ENCODE measurements around the gene PCDHGA7.

The PCDHGA7 gene

DNA sequence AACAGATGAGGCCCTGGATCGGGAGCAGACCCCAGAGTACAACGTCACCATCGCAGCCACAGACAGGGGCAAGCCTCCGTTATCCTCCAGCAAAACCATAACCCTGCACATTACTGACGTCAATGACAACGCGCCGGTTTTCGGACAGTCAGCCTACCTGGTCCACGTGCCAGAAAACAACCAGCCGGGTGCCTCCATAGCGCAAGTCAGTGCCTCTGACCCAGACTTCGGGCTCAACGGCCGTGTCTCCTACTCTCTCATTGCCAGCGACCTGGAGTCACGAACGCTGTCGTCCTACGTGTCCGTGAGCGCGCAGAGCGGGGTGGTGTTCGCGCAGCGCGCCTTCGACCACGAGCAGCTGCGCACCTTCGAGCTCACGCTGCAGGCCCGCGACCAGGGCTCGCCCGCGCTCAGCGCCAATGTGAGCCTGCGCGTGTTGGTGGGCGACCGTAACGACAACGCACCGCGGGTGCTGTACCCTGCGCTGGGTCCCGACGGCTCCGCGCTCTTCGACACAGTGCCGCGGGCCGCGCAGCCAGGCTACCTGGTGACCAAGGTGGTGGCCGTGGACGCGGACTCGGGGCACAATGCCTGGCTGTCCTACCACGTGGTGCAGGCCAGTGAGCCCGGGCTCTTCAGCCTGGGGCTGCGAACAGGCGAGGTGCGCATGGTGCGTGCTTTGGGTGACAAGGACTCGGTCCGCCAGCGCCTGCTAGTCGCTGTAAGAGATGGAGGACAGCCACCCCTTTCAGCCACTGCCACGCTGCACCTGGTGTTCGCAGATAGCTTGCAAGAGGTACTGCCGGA lies 36.7 kb downstream of the PCDHGA7 start:
- DNase-seq (ENCODE audit: low read depth), result no peak
- TF ChIP-seq, protein P1, sequence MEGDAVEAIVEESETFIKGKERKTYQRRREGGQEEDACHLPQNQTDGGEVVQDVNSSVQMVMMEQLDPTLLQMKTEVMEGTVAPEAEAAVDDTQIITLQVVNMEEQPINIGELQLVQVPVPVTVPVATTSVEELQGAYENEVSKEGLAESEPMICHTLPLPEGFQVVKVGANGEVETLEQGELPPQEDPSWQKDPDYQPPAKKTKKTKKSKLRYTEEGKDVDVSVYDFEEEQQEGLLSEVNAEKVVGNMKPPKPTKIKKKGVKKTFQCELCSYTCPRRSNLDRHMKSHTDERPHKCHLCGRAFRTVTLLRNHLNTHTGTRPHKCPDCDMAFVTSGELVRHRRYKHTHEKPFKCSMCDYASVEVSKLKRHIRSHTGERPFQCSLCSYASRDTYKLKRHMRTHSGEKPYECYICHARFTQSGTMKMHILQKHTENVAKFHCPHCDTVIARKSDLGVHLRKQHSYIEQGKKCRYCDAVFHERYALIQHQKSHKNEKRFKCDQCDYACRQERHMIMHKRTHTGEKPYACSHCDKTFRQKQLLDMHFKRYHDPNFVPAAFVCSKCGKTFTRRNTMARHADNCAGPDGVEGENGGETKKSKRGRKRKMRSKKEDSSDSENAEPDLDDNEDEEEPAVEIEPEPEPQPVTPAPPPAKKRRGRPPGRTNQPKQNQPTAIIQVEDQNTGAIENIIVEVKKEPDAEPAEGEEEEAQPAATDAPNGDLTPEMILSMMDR (conservative IDR thresholded peaks at IDR 0.05; ENCODE audit: low read depth, low read length), result no peak
- H3K4me3 ChIP-seq (ENCODE audit: low read depth, low read length), result no peak overlapping the region

DNA sequence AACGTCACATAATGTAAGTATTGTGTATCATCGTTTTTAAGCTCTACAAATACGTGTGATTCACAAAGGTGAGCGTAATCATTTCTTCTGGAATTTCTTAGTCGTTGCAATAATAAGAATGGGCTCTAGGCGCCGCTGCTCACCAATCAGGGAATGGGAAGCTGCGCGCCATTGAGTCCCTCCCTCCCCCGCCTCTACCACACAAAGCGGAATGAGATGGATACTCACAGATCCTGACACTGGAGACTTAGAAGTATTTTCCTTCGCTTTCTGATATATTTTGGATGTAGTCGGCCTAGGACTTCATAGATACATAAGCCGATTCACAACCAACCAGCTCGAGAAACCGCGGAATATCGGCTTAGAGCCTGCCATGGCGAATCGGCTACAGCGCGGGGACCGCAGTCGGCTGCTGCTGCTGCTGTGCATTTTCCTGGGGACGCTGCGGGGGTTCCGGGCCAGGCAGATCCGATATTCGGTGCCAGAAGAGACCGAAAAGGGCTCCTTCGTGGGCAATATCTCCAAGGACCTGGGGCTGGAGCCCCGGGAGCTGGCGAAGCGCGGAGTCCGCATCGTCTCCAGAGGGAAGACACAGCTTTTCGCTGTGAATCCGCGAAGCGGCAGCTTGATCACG lies 38.4 kb downstream of the PCDHGA7 start, which contains the start of gene PCDHGA11:
PCDHGA11 (plus strand) TSS at position 197 of the 634 bp plus-strand sequence; CDS start at position 374, 177 bp downstream.
- TF ChIP-seq, protein P1 (conservative IDR thresholded peaks at IDR 0.05; ENCODE audit: low read depth, low read length), result peak; percentile 71
- DNase-seq (ENCODE audit: low read depth), result peak; percentile 69
- H3K4me3 ChIP-seq (ENCODE audit: low read depth, low read length), result peak within 1 kb of the TSS; percentile 55

DNA sequence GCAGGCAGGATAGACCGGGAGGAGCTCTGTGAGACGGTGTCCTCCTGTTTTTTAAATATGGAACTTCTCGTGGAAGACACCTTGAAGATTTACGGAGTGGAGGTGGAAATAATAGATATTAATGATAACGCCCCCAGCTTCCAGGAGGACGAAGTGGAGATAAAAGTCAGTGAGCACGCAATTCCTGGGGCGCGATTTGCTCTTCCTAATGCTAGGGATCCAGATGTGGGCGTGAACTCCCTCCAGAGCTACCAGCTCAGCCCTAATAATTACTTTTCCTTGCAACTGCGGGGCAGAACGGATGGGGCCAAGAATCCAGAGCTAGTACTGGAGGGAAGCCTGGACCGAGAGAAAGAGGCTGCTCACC lies 38.9 kb downstream of the PCDHGA7 start:
- peak overlapping the region; percentile 55 for H3K4me3 ChIP-seq (ENCODE audit: low read depth, low read length)
- TF ChIP-seq, protein P1 (conservative IDR thresholded peaks at IDR 0.05; ENCODE audit: low read depth, low read length), result no peak
- DNase-seq (ENCODE audit: low read depth), result no peak

DNA sequence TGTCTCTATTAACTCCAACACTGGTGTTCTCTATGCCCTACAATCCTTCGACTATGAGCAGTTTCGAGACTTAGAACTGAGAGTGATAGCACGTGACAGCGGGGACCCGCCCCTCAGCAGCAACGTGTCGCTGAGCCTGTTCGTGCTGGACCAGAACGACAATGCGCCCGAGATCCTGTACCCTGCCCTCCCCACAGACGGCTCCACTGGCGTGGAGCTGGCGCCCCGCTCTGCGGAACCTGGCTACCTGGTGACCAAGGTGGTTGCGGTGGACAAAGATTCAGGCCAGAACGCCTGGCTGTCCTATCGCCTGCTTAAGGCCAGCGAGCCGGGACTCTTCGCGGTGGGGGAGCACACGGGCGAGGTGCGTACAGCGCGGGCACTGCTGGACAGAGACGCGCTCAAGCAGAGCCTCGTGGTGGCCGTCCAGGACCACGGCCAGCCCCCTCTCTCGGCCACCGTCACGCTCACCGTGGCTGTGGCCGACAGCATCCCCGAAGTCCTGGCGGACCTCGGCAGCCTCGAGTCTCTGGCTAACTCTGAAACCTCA lies 40.3 kb downstream of the PCDHGA7 start:
- DNase-seq (ENCODE audit: low read depth), result no peak
- H3K4me3 ChIP-seq (ENCODE audit: low read depth, low read length), result no peak overlapping the region
- TF ChIP-seq, protein P1 (conservative IDR thresholded peaks at IDR 0.05; ENCODE audit: low read depth, low read length), result no peak

DNA sequence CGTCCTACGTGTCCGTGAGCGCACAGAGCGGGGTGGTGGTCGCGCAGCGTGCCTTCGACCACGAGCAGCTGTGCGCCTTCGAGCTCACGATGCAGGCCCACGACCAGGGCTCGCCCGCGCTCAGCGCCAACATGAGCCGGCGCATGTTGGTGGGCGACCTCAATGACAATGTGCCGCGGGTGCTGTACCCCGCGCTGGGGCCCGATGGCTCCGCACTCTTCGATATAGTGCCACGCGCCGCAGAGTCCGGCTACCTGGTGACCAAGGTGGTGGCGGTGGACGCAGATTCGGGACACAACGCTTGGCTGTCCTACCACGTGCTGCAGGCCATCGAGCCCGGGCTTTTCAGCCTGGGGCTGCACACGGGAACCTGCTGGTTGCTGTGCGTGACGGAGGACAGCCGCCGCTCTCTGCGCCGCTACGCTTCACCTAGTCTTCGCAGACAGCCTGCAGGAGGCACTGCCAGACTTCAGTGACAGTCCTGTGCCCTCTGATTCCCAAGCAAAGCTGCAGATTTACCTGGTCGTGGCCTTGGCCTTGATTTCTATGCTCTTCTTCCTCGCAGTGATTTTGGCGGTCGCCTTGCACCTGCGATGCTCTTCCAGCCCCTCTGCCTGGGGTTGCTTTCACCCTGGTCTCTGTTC lies 45.4 kb downstream of the PCDHGA7 start:
- no peak overlapping the region for H3K4me3 ChIP-seq (ENCODE audit: low read depth, low read length)
- DNase-seq (ENCODE audit: low read depth), result no peak
- TF ChIP-seq, protein P1 (conservative IDR thresholded peaks at IDR 0.05; ENCODE audit: low read depth, low read length), result no peak

DNA sequence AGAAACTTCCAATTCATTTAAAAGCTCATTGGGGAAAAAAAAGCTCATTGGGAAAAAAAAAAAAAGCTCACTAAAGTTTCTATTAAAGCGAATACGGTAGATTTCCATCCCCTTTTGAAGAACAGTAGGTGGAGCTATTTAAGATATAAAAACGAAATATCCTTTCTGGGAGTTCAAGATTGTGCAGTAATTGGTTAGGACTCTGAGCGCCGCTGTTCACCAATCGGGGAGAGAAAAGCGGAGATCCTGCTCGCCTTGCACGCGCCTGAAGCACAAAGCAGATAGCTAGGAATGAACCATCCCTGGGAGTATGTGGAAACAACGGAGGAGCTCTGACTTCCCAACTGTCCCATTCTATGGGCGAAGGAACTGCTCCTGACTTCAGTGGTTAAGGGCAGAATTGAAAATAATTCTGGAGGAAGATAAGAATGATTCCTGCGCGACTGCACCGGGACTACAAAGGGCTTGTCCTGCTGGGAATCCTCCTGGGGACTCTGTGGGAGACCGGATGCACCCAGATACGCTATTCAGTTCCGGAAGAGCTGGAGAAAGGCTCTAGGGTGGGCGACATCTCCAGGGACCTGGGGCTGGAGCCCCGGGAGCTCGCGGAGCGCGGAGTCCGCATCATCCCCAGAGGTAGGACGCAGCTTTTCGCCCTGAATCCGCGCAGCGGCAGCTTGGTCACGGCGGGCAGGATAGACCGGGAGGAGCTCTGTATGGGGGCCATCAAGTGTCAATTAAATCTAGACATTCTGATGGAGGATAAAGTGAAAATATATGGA lies 48.0 kb downstream of the PCDHGA7 start, which contains the start of gene PCDHGA12:
PCDHGA12 (plus strand) TSS at position 176 of the 782 bp plus-strand sequence; CDS start at position 429, 253 bp downstream.
- TF ChIP-seq, protein P1 (conservative IDR thresholded peaks at IDR 0.05; ENCODE audit: low read depth, low read length), result peak; percentile 66
- peak; percentile 85 for DNase-seq (ENCODE audit: low read depth)
- H3K4me3 ChIP-seq (ENCODE audit: low read depth, low read length), result peak within 1 kb of the TSS; percentile 43
